ENCODE results near the gene LDB3. TPM values are rescaled to one million over a fixed set of nuclear protein-coding genes. Genes with fewer than 3 reads are reported as not detected.
A peak's percentile ranks its signal among the peaks of the same experiment; 100 is the strongest.

Gene LDB3
- total RNA-seq, 3 donors from 2014 or later = 0.96 to 22.7 (median 3.2) TPM

- intact Hi-C loops (cut with DNase I, micrococcal nuclease) = no loop called here
- H3K4me3 ChIP-seq = no peak overlapping the region
- no peaks in the 10 kb centered on the region for H3K36me3 ChIP-seq (ENCODE audit: low read depth)
- TF ChIP-seq, protein P1, sequence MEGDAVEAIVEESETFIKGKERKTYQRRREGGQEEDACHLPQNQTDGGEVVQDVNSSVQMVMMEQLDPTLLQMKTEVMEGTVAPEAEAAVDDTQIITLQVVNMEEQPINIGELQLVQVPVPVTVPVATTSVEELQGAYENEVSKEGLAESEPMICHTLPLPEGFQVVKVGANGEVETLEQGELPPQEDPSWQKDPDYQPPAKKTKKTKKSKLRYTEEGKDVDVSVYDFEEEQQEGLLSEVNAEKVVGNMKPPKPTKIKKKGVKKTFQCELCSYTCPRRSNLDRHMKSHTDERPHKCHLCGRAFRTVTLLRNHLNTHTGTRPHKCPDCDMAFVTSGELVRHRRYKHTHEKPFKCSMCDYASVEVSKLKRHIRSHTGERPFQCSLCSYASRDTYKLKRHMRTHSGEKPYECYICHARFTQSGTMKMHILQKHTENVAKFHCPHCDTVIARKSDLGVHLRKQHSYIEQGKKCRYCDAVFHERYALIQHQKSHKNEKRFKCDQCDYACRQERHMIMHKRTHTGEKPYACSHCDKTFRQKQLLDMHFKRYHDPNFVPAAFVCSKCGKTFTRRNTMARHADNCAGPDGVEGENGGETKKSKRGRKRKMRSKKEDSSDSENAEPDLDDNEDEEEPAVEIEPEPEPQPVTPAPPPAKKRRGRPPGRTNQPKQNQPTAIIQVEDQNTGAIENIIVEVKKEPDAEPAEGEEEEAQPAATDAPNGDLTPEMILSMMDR (IDR thresholded peaks at IDR 0.05) = no peak
- no peaks in the 10 kb centered on the region for H3K9me3 ChIP-seq
- no peak for ATAC-seq
- H3K4me1 ChIP-seq (ENCODE audit: low read depth) = peaks cover 7% of the 10 kb centered on the region
- no peak for DNase-seq
Observed at GRCh38 chr10:86753638-86754434, 85.5 kb downstream of the LDB3 start.

GRCh38 chr10:86755454-86755739 is 87.1 kb downstream of the LDB3 start:
- H3K4me3 ChIP-seq = peak overlapping the region; percentile 77
- H3K36me3 ChIP-seq (ENCODE audit: low read depth) = no peaks in the 10 kb centered on the region
- TF ChIP-seq, protein P1 (IDR thresholded peaks at IDR 0.05) = no peak
- peaks cover 12% of the 10 kb centered on the region for H3K4me1 ChIP-seq (ENCODE audit: low read depth)
- H3K9me3 ChIP-seq = no peaks in the 10 kb centered on the region
- DNase-seq = no peak
- no peak for ATAC-seq
- intact Hi-C loops (cut with DNase I, micrococcal nuclease) = no loop called here

GRCh38 chr10:86755740-86756510 is 87.6 kb downstream of the LDB3 start:
- Histone ChIP-seq H3K36me3 (ENCODE audit: low read depth) (no peaks in the 10 kb centered on the region), H3K4me1 (ENCODE audit: low read depth) (peaks cover 12% of the 10 kb centered on the region), H3K9me3 (no peaks in the 10 kb centered on the region), H3K4me3 (peak overlapping the region; percentile 77)
- intact Hi-C loops (cut with DNase I, micrococcal nuclease) = no loop called here
- ATAC-seq (peak; percentile 91), DNase-seq (peak; percentile 92 to 96 (median 93))
- TF ChIP-seq, protein P1 (IDR thresholded peaks at IDR 0.05) = no peak

DNA sequence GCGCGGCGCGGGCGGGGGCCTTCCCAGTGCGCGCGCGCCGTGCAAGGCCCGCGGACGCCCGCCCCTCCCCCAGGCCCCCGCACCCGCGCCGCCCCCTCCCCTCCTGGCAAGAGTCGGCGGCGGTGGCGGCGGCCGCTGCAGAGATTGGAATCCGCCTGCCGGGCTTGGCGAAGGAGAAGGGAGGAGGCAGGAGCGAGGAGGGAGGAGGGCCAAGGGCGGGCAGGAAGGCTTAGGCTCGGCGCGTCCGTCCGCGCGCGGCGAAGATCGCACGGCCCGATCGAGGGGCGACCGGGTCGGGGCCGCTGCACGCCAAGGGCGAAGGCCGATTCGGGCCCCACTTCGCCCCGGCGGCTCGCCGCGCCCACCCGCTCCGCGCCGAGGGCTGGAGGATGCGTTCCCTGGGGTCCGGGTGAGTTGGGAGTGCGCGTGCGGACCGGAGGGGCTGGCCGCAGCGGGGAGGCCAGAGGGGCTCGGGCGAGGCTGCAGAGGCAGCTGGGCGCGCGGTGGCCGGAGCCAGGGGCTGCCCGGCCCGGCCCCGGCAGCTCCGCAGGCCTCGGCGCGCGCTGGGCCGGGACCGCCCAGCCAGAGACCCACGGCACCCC is 88.3 kb downstream of the LDB3 start, which contains the start of gene BMPR1A:
BMPR1A (plus strand) TSS at position 109 of the 602 bp plus-strand sequence. CDS start 119,400 bp downstream, outside the sequence.
- intact Hi-C loops (cut with DNase I, micrococcal nuclease) = no loop called here
- no peak for DNase-seq
- peak within 1 kb of the TSS; percentile 77 for H3K4me3 ChIP-seq
- TF ChIP-seq, protein P1 (IDR thresholded peaks at IDR 0.05) = no peak
- ATAC-seq = peak; percentile 29
- peaks cover 10% of the 10 kb centered on the region for H3K4me1 ChIP-seq (ENCODE audit: low read depth)
- H3K9me3 ChIP-seq = no peaks in the 10 kb centered on the region
- H3K36me3 ChIP-seq (ENCODE audit: low read depth) = no peaks in the 10 kb centered on the region

DNA sequence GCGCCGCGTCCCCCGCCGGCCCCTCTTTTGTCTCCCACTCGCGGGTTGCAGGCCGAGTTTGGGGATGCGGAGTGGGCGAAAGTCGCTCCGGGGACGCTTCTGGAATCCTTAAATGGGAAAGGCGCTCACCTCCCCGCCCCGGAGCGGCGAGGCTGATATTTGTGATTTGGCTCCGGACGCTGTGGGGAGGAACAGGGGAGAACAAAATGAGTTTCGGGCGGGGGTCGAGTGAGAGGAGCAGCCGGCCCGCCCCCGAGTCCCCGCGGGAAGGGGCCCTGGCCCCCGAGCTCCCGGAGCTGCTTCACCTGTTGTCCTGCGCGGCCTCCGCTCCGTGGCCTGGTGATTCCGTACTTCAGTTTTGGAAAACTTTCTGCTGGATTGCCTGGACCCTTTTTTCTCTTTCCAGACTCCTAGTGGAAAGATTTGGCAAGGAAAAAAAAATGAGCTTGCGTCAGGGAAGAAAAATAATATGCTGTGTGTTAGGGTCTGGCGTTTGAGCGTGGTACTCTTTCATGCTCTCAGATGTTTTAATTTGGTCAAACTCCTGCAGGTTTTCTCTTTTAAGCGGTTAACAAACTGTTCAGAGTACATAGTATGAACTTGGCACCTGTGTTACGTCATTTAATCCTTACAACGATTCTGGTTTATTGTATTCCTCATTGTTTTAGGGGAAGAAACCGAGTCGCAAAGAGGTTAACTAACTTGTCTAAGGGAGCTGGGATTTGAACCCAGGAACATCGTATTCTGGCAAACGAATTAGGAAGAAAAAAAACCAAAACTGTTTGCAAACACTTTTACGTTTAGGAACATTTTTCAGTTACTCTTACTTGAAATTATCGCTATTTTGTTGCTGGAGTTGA is 89.0 kb downstream of the LDB3 start:
- ATAC-seq (peak; percentile 1), DNase-seq (peak; percentile 50 to 69 (median 55))
- TF ChIP-seq, protein P1 (IDR thresholded peaks at IDR 0.05) = no peak
- intact Hi-C loops (cut with DNase I, micrococcal nuclease) = no loop called here
- Histone ChIP-seq H3K36me3 (ENCODE audit: low read depth) (no peaks in the 10 kb centered on the region), H3K4me3 (peak overlapping the region; percentile 77), H3K9me3 (no peaks in the 10 kb centered on the region), H3K4me1 (ENCODE audit: low read depth) (peaks cover 5% of the 10 kb centered on the region)
